ENCODE results near the gene CCDC85C. TPM values are rescaled to one million over a fixed set of nuclear protein-coding genes. Genes with fewer than 3 reads are reported as not detected.

The CCDC85C gene
- total and polyA plus RNA-seq, 10 of the 15 experiments (the other 5 are each of a cell fraction or from before 2014, with no cell fraction given) = 0.03 to 3.6 (median 1.1) TPM

GRCh38 chr14:99581938-99582337 lies 22.1 kb downstream of the CCDC85C start:
- SMC1A ChIA-PET (ENCODE audit: uncharacterized antibody, unreplicated experiment) = no interaction called here

More at GRCh38 chr14:99581938-99582337, 22.1 kb downstream of the CCDC85C start:
- Histone ChIP-seq H3K4me1 (ENCODE audit: control insufficient read depth, insufficient read depth, low read length) (no peaks in the 10 kb centered on the region), H3K79me2 (ENCODE audit: control insufficient read depth, insufficient read depth, low read length) (no peaks in the 10 kb centered on the region), H3K9me3 (replicated peaks; ENCODE audit: control insufficient read depth, insufficient read depth, low read length) (no peaks in the 10 kb centered on the region), H3K36me3 (ENCODE audit: control insufficient read depth in 2 of 2, insufficient read depth in 2 of 2, low read length in 1 of 2) (no peaks in the 10 kb centered on the region), H4K20me1 (ENCODE audit: control insufficient read depth, insufficient read depth) (no peaks in the 10 kb centered on the region), H2AFZ (ENCODE audit: control insufficient read depth, low read depth, low read length) (no peak overlapping the region), H3K4me3 (no peak overlapping the region), H3K27ac (ENCODE audit: control insufficient read depth, insufficient read depth) (no peak overlapping the region), H3K9ac (ENCODE audit: control insufficient read depth, insufficient read depth, low read length) (no peak overlapping the region), H3K27me3 (replicated peaks in 1 of 2; ENCODE audit: control insufficient read depth in 2 of 2, insufficient read depth in 2 of 2, low read length in 1 of 2) (no peaks in the 10 kb centered on the region), H3K4me2 (ENCODE audit: control insufficient read depth, insufficient read depth) (no peak overlapping the region)
- intact Hi-C loops (cut with micrococcal nuclease; ENCODE audit: unreplicated experiment) = no loop called here
- BruUV-seq (replicated peaks) = no TSS peak
- no peak for TF ChIP-seq ZNF207 (IDR thresholded peaks at IDR 0.05; ENCODE audit: borderline replicate concordance)
- TF ChIP-seq, protein P1, sequence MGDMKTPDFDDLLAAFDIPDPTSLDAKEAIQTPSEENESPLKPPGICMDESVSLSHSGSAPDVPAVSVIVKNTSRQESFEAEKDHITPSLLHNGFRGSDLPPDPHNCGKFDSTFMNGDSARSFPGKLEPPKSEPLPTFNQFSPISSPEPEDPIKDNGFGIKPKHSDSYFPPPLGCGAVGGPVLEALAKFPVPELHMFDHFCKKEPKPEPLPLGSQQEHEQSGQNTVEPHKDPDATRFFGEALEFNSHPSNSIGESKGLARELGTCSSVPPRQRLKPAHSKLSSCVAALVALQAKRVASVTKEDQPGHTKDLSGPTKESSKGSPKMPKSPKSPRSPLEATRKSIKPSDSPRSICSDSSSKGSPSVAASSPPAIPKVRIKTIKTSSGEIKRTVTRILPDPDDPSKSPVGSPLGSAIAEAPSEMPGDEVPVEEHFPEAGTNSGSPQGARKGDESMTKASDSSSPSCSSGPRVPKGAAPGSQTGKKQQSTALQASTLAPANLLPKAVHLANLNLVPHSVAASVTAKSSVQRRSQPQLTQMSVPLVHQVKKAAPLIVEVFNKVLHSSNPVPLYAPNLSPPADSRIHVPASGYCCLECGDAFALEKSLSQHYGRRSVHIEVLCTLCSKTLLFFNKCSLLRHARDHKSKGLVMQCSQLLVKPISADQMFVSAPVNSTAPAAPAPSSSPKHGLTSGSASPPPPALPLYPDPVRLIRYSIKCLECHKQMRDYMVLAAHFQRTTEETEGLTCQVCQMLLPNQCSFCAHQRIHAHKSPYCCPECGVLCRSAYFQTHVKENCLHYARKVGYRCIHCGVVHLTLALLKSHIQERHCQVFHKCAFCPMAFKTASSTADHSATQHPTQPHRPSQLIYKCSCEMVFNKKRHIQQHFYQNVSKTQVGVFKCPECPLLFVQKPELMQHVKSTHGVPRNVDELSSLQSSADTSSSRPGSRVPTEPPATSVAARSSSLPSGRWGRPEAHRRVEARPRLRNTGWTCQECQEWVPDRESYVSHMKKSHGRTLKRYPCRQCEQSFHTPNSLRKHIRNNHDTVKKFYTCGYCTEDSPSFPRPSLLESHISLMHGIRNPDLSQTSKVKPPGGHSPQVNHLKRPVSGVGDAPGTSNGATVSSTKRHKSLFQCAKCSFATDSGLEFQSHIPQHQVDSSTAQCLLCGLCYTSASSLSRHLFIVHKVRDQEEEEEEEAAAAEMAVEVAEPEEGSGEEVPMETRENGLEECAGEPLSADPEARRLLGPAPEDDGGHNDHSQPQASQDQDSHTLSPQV (IDR thresholded peaks at IDR 0.05) = no peak
- TF ChIP-seq RAD51 (IDR thresholded peaks at IDR 0.05) = no peak
- TF ChIP-seq JUND (IDR thresholded peaks at IDR 0.05; ENCODE audit: low read depth, low read length) = no peak
- TF ChIP-seq, protein P2, sequence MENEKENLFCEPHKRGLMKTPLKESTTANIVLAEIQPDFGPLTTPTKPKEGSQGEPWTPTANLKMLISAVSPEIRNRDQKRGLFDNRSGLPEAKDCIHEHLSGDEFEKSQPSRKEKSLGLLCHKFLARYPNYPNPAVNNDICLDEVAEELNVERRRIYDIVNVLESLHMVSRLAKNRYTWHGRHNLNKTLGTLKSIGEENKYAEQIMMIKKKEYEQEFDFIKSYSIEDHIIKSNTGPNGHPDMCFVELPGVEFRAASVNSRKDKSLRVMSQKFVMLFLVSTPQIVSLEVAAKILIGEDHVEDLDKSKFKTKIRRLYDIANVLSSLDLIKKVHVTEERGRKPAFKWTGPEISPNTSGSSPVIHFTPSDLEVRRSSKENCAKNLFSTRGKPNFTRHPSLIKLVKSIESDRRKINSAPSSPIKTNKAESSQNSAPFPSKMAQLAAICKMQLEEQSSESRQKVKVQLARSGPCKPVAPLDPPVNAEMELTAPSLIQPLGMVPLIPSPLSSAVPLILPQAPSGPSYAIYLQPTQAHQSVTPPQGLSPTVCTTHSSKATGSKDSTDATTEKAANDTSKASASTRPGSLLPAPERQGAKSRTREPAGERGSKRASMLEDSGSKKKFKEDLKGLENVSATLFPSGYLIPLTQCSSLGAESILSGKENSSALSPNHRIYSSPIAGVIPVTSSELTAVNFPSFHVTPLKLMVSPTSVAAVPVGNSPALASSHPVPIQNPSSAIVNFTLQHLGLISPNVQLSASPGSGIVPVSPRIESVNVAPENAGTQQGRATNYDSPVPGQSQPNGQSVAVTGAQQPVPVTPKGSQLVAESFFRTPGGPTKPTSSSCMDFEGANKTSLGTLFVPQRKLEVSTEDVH (IDR thresholded peaks at IDR 0.05; ENCODE audit: low read depth, partially characterized antibody) = no peak
- TF ChIP-seq NBN (IDR thresholded peaks at IDR 0.05) = no peak
- no peak for TF ChIP-seq CHD4 (IDR thresholded peaks at IDR 0.05)
- no peak for TF ChIP-seq ZBTB40 (IDR thresholded peaks at IDR 0.05; ENCODE audit: borderline replicate concordance)
- no peak for TF ChIP-seq HDAC6 (IDR thresholded peaks at IDR 0.05; ENCODE audit: unreplicated experiment)
- TF ChIP-seq STAT1 (conservative IDR thresholded peaks at IDR 0.05) = no peak
- no peak for TF ChIP-seq RELA (IDR thresholded peaks at IDR 0.05; ENCODE audit: borderline replicate concordance, partially characterized antibody)
- TF ChIP-seq TBL1XR1 (IDR thresholded peaks at IDR 0.05; ENCODE audit: low read depth, low read length) = no peak
- 50% methylated on average over 11 of the region's 11 CpGs for WGBS (ENCODE audit: insufficient coverage, insufficient replicate concordance, low lambda C conversion rate, missing lambda C conversion rate)
- RAD21 ChIA-PET (ENCODE audit: unreplicated experiment) = no interaction called here
- in situ Hi-C loops (cut with MboI) = no loop called here
- POLR2A ChIA-PET = no interaction called here
- CTCF ChIA-PET = no interaction called here
- no peak for ATAC-seq
- DNase-seq (ENCODE audit: low read depth, low spot score) = no peak
- FAIRE-seq = no peak

Measured in GM12878 (cell line).